GDM1 (cell line): ENCODE data around the gene CELA1.
"Not testable (repeated sequence)": the region's sequence is repeated elsewhere in the genome, so short reads cannot be mapped to it uniquely, and the experiment has no call there.

ENCODE experiments used
- DNase-seq: peaks from one replicate; lab custom pipeline; 2025; lab: John Stamatoyannopoulos, UW

Gene CELA1

GRCh38 chr12:51318057-51318806 is 28.2 kb downstream of the CELA1 start:
- DNase-seq = not testable (repeated sequence)

- no peak for DNase-seq
Measured at GRCh38 chr12:51311389-51311788, 35.1 kb downstream of the CELA1 start.

GRCh38 chr12:51307655-51308593 is 38.6 kb downstream of the CELA1 start:
- DNase-seq = no peak

GRCh38 chr12:51306507-51306906 is 40.0 kb downstream of the CELA1 start:
- no peak for DNase-seq

GRCh38 chr12:51300768-51301167 is 45.7 kb downstream of the CELA1 start:
- DNase-seq = not testable (repeated sequence)

GRCh38 chr12:51295651-51296050 is 50.8 kb downstream of the CELA1 start:
- no peak for DNase-seq

- not testable (repeated sequence) for DNase-seq
Measured at GRCh38 chr12:51294097-51294496, 52.4 kb downstream of the CELA1 start.

GRCh38 chr12:51293696-51294095 is 52.8 kb downstream of the CELA1 start:
- no peak for DNase-seq

GRCh38 chr12:51291603-51292513 is 54.6 kb downstream of the CELA1 start:
- peak; percentile 19 for DNase-seq

GRCh38 chr12:51285843-51286242 is 60.6 kb downstream of the CELA1 start:
- no peak for DNase-seq

- DNase-seq = no peak
Measured at GRCh38 chr12:51281202-51281924, 65.1 kb downstream of the CELA1 start.
